Neural cell (in vitro differentiated cells): ENCODE measurements around the gene PYGO2. TPM values are rescaled to one million over a fixed set of nuclear protein-coding genes. Genes with fewer than 3 reads are reported as not detected.

Experiments used
- H2AFZ ChIP-seq: fragments of 200-600, 300-800 bp; sonication (generic), shearing (Covaris generic); 2 replicates; pipeline ENCODE4 v1.6.0; 2014; ENCODE audit warnings: low read depth, mild to moderate bottlenecking, antibody characterized with exemption, low read length, moderate library complexity
- H3F3A ChIP-seq: fragments of 200-600 bp; shearing (Covaris generic); 2 replicates; pipeline ENCODE4 v1.6.1; 2016; ENCODE audit warnings: mild to moderate bottlenecking, moderate library complexity, mixed read lengths, antibody characterized with exemption, low read length; ENCODE audit not compliant: insufficient read depth, poor library complexity, severe bottlenecking
- H3K27ac ChIP-seq: fragments of 200-600, 300-800 bp; sonication (generic), shearing (Covaris generic); 2 replicates; pipeline ENCODE4 v1.5.1; 2014; ENCODE audit warnings: mild to moderate bottlenecking, low read length, moderate library complexity
- H3K27me3 ChIP-seq: fragments of 300-800, 200-600 bp; sonication (generic), shearing (Covaris generic); 2 replicates; pipeline ENCODE4 v1.6.0; 2014; ENCODE audit warnings: mild to moderate bottlenecking, low read depth, low read length, moderate library complexity; ENCODE audit not compliant: insufficient read depth
- H3K36me3 ChIP-seq: fragments of 300-800, 200-600 bp; sonication (generic), shearing (Covaris generic); 2 replicates; pipeline ENCODE4 v1.5.1; 2014; ENCODE audit warnings: mild to moderate bottlenecking, antibody characterized with exemption, low read length, moderate library complexity; ENCODE audit not compliant: insufficient read depth
- H3K4me2 ChIP-seq: fragments of 300-800, 200-600 bp; sonication (generic), shearing (Covaris generic); 2 replicates; pipeline ENCODE4 v1.6.0; 2014; ENCODE audit warnings: mild to moderate bottlenecking, low read length
- H3K4me3 ChIP-seq: fragments of 300-800, 200-600 bp; sonication (generic), shearing (Covaris generic); 2 replicates; pipeline ENCODE4 v1.5.1; 2014; ENCODE audit warnings: mild to moderate bottlenecking, low read length, moderate library complexity
- H3K79me2 ChIP-seq: fragments of 200-600 bp; shearing (Covaris generic); replicated peaks from 2 replicates; pipeline ENCODE4 v1.6.0; 2014; ENCODE audit warnings: mild to moderate bottlenecking, low read length, moderate library complexity; ENCODE audit not compliant: insufficient read depth
- H3K9ac ChIP-seq: fragments of 300-800, 200-600 bp; sonication (generic), shearing (Covaris generic); 2 replicates; pipeline ENCODE4 v1.6.1; 2016; ENCODE audit warnings: mild to moderate bottlenecking, low read length, mixed read lengths
- H3K9me2 ChIP-seq: fragments of 200-600 bp; shearing (Covaris generic); 2 replicates; pipeline ENCODE4 v1.6.1; 2016; ENCODE audit warnings: mild to moderate bottlenecking, low read length, mixed read lengths; ENCODE audit not compliant: insufficient read depth
- H3K9me3 ChIP-seq: fragments of 200-600, 300-800 bp; sonication (generic), shearing (Covaris generic); 2 replicates; pipeline ENCODE4 v1.6.1; 2016; ENCODE audit warnings: mild to moderate bottlenecking, mixed run types, low read length, moderate library complexity, mixed read lengths
- H4K20me1 ChIP-seq: fragments of 200-600 bp; shearing (Covaris generic); 2 replicates; pipeline ENCODE4 v1.6.1; 2016; ENCODE audit warnings: mild to moderate bottlenecking, mixed run types; ENCODE audit not compliant: insufficient read depth
- CTCF ChIP-seq: fragments of 450-650 bp; IDR thresholded peaks from 2 replicates; pipeline ENCODE4 v1.5.1; 2014; ENCODE audit warnings: antibody characterized with exemption, mild to moderate bottlenecking, moderate library complexity; ENCODE audit not compliant: poor library complexity, severe bottlenecking
- EP300 ChIP-seq: fragments of 450-650 bp; conservative IDR thresholded peaks from 2 replicates; pipeline ENCODE4 v1.6.1; 2014; ENCODE audit warnings: antibody characterized with exemption, mild to moderate bottlenecking, moderate library complexity; ENCODE audit not compliant: poor library complexity, severe bottlenecking
- EZH2 ChIP-seq: fragments of 200-600, 300-800 bp; shearing (Covaris generic), sonication (generic); IDR thresholded peaks from 2 replicates; pipeline ENCODE4 v1.6.1; 2014; ENCODE audit warnings: antibody characterized with exemption, low read length, borderline replicate concordance, mild to moderate bottlenecking; ENCODE audit not compliant: insufficient read depth, poor library complexity, severe bottlenecking
- MXI1 ChIP-seq: fragments of 450-650 bp; conservative IDR thresholded peaks from 2 replicates; pipeline ENCODE4 v1.6.1; 2014; ENCODE audit warnings: antibody characterized with exemption, mild to moderate bottlenecking; ENCODE audit not compliant: poor library complexity, severe bottlenecking
- POLR2AphosphoS5 ChIP-seq: IDR thresholded peaks from 2 replicates; pipeline ENCODE4 v1.6.1; 2012
- RAD21 ChIP-seq: fragments of 450-650 bp; conservative IDR thresholded peaks from 2 replicates; pipeline ENCODE4 v1.6.1; 2014; ENCODE audit warnings: antibody characterized with exemption, mild to moderate bottlenecking, moderate library complexity
- REST ChIP-seq: IDR thresholded peaks from 2 replicates; pipeline ENCODE4 v1.6.1; 2012; ENCODE audit warnings: borderline replicate concordance
- SMC3 ChIP-seq: fragments of 450-650 bp; conservative IDR thresholded peaks from 2 replicates; pipeline ENCODE4 v1.6.1; 2014; ENCODE audit warnings: antibody characterized with exemption, mild to moderate bottlenecking, moderate library complexity; ENCODE audit not compliant: poor library complexity
- TAF1 ChIP-seq: IDR thresholded peaks from 2 replicates; pipeline ENCODE4 v1.6.1; 2012; ENCODE audit warnings: low read depth
- polyA plus RNA-seq: library from polyadenylated mRNA; depleted of rRNA; stranded (reverse); fragments of >200 nt; gene quantifications from 2 replicates; pipeline ENCODE4 v1.2.3, GENCODE V29; 2014

PYGO2 gene
- polyA plus RNA-seq, 1 donor from 2014 or later: 13.4 TPM

GRCh38 chr1:154941333-154942013, 20.1 kb downstream of the PYGO2 start:
- Histone ChIP-seq H3K79me2 (no peaks in the 10 kb centered on the region), H3K9ac (no peak overlapping the region), H4K20me1 (no peaks in the 10 kb centered on the region), H3K9me3 (no peaks in the 10 kb centered on the region), H3K27me3 (no peaks in the 10 kb centered on the region), H3K9me2 (no peaks in the 10 kb centered on the region), H3F3A (no peaks in the 10 kb centered on the region), H2AFZ (no peak overlapping the region), H3K27ac (no peak overlapping the region), H3K4me2 (no peak overlapping the region), H3K4me3 (no peak overlapping the region), H3K36me3 (no peaks in the 10 kb centered on the region)
- no peak for TF ChIP-seq EP300
- no peak for TF ChIP-seq RAD21
- TF ChIP-seq EZH2: no peak
- TF ChIP-seq TAF1: no peak
- TF ChIP-seq CTCF: no peak
- no peak for TF ChIP-seq REST
- TF ChIP-seq SMC3: no peak
- no peak for TF ChIP-seq MXI1
- TF ChIP-seq POLR2AphosphoS5: no peak

GRCh38 chr1:154940651-154941194, 20.9 kb downstream of the PYGO2 start:
- Histone ChIP-seq H3K9ac (no peak overlapping the region), H3K9me3 (no peaks in the 10 kb centered on the region), H3K27me3 (no peaks in the 10 kb centered on the region), H3K36me3 (no peaks in the 10 kb centered on the region), H3F3A (no peaks in the 10 kb centered on the region), H3K79me2 (no peaks in the 10 kb centered on the region), H3K27ac (no peak overlapping the region), H3K4me3 (no peak overlapping the region), H3K9me2 (no peaks in the 10 kb centered on the region), H2AFZ (no peak overlapping the region), H4K20me1 (no peaks in the 10 kb centered on the region), H3K4me2 (no peak overlapping the region)
- TF ChIP-seq SMC3 (no peak), RAD21 (no peak), TAF1 (no peak), MXI1 (no peak), EZH2 (no peak), POLR2AphosphoS5 (no peak), CTCF (no peak), REST (no peak), EP300 (no peak)
